Superior temporal gyrus (tissue), 1 donor: Measurements from ENCODE around the gene CSNK2A1.
"Not testable (repeated sequence)": the region's sequence is repeated elsewhere in the genome, so short reads cannot be mapped to it uniquely, and the experiment has no call there.

Experiments used
- DNase-seq: peaks from one replicate; pipeline ENCODE4 v3.0.0-alpha.2; 2016; ENCODE audit errors: extremely low spot score

The CSNK2A1 gene

GRCh38 chr20:487655-488054 lies 55.9 kb downstream of the CSNK2A1 start:
- no peak for DNase-seq

- no peak for DNase-seq
These were observed 59.6 kb downstream of the CSNK2A1 start for GRCh38 chr20:483815-484644.

GRCh38 chr20:481167-481566 lies 62.4 kb downstream of the CSNK2A1 start:
- DNase-seq = no peak

- no peak for DNase-seq
These were observed 63.5 kb downstream of the CSNK2A1 start for GRCh38 chr20:480044-480443.

GRCh38 chr20:479487-479886 lies 64.1 kb downstream of the CSNK2A1 start:
- DNase-seq = no peak

- peak; percentile 87 for DNase-seq
These were observed 64.6 kb downstream of the CSNK2A1 start for GRCh38 chr20:478949-479429.

GRCh38 chr20:478010-478948 lies 65.3 kb downstream of the CSNK2A1 start:
- DNase-seq = no peak

- DNase-seq = not testable (repeated sequence)
These were observed 66.9 kb downstream of the CSNK2A1 start for GRCh38 chr20:476561-477249.

- DNase-seq = no peak
These were observed 67.9 kb downstream of the CSNK2A1 start for GRCh38 chr20:475463-476357.

- no peak for DNase-seq
These were observed 69.0 kb downstream of the CSNK2A1 start for GRCh38 chr20:474581-474980.

- DNase-seq = no peak
These were observed 70.7 kb downstream of the CSNK2A1 start for GRCh38 chr20:472889-473292.

GRCh38 chr20:472137-472846 lies 71.3 kb downstream of the CSNK2A1 start:
- no peak for DNase-seq

- no peak for DNase-seq
These were observed 73.7 kb downstream of the CSNK2A1 start for GRCh38 chr20:469746-470490.

- DNase-seq = no peak
These were observed 75.8 kb downstream of the CSNK2A1 start for GRCh38 chr20:467755-468154.

- DNase-seq = peak; percentile 92
These were observed 81.2 kb downstream of the CSNK2A1 start, which contains the start of gene TBC1D20 for GRCh38 chr20:462199-462991. TSS of gene TBC1D20 (minus strand) at chr20:462533. CDS start at chr20:462405, 128 bp downstream.

- no peak for DNase-seq
These were observed 82.1 kb downstream of the CSNK2A1 start for GRCh38 chr20:461254-462198.

- no peak for DNase-seq
These were observed 82.9 kb downstream of the CSNK2A1 start for GRCh38 chr20:460707-461106.
